ENCODE measurements around the gene SRPK1. TPM values are rescaled to one million over a fixed set of nuclear protein-coding genes. Genes with fewer than 3 reads are reported as not detected.

The SRPK1 gene
- total and polyA plus RNA-seq, 2 of the 8 experiments (the other 6 are each of a cell fraction or from before 2014, with no cell fraction given): 25.7 to 116 TPM

DNA sequence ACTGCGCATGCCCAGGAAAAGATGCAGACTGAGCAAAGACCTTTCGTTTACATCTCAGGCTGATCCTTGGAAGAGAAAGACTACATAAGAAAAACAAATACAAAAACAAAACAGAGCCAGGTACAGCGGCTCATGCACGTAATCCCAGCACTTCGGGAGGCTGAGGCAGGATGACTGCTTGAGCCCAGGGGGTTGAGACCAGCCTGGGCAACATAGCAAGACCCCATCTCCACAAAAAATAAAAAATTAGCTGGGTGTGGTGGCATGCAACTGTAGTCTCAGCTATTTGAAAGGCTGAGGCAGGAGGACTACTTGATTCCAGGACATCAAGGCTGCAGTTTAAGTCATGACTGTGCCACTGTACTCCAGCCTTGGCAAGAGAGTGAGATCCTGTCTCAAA lies 41.7 kb downstream of the SRPK1 start:
- no peak overlapping the region for H3K4me3 ChIP-seq (ENCODE audit: extremely low read depth in 1 of 4, insufficient read depth in 2 of 4, low read depth in 3 of 4, low read length in 4 of 4)

More for the DNA sequence above, 41.7 kb downstream of the SRPK1 start:
- Histone ChIP-seq H3K27me3 (replicated peaks in 1 of 4; ENCODE audit: control insufficient read depth in 3 of 4, extremely low read depth in 1 of 4, insufficient read depth in 3 of 4, low read length in 3 of 4) (no peaks in the 10 kb centered on the region), H2BK5ac (ENCODE audit: low read depth, low read length) (no peak overlapping the region), H3K23me2 (ENCODE audit: low read depth, low read length) (no peaks in the 10 kb centered on the region), H3K56ac (replicated peaks; ENCODE audit: insufficient read length, low read depth, low read length) (no peak overlapping the region), H3K36me3 (ENCODE audit: control insufficient read depth in 2 of 4, insufficient read depth in 4 of 4, low read length in 3 of 4) (peaks cover 3 to 25% (median 16%) of the 10 kb centered on the region in 4 experiments; a peak in 6 of 8 replicates), H4K20me1 (replicated peaks in 1 of 2; ENCODE audit: control insufficient read depth in 1 of 2, insufficient read depth in 2 of 2, low read length in 2 of 2) (no peaks in the 10 kb centered on the region), H3K27ac (ENCODE audit: low read depth, low read length) (no peak overlapping the region), H2AK5ac (ENCODE audit: low read depth, low read length) (no peak overlapping the region), H3K4me1 (replicated peaks in 1 of 4; ENCODE audit: control insufficient read depth in 3 of 4, insufficient read depth in 4 of 4, low read length in 3 of 4) (no peaks in the 10 kb centered on the region), H2BK15ac (ENCODE audit: low read length) (no peak overlapping the region), H4K8ac (ENCODE audit: extremely low read depth, insufficient read depth, low read length) (no peak overlapping the region; the same call in 1 of the 2 replicates), H3K9ac (replicated peaks in 1 of 4; ENCODE audit: extremely low read depth in 1 of 4, low read depth in 3 of 4, low read length in 3 of 4) (no peak overlapping the region), H4K5ac (ENCODE audit: insufficient read length, low read depth, low read length) (no peak overlapping the region), H3K23ac (ENCODE audit: insufficient read length) (no peak overlapping the region), H3K18ac (ENCODE audit: extremely low read depth, low read length) (no peak overlapping the region), H3K4ac (replicated peaks; ENCODE audit: insufficient read length, low read depth, low read length) (no peak overlapping the region), H2BK20ac (ENCODE audit: low read length) (no peak overlapping the region), H3K79me1 (ENCODE audit: low read depth, low read length) (no peaks in the 10 kb centered on the region), H3K14ac (ENCODE audit: insufficient read length) (no peak overlapping the region), H3K9me3 (ENCODE audit: insufficient read depth in 2 of 2, low read depth in 1 of 2, low read length in 1 of 2) (no peaks in the 10 kb centered on the region), H3K4me2 (ENCODE audit: insufficient read depth in 1 of 2, low read depth in 2 of 2, low read length in 2 of 2) (no peak overlapping the region), H2AFZ (ENCODE audit: low read length) (no peak overlapping the region), H3K79me2 (ENCODE audit: control insufficient read depth in 1 of 2, insufficient read depth in 2 of 2, low read length in 2 of 2) (no peaks in the 10 kb centered on the region), H2BK120ac (replicated peaks; ENCODE audit: low read depth, low read length) (no peak overlapping the region), H4K91ac (replicated peaks; ENCODE audit: insufficient read length, low read length) (no peak overlapping the region), H2BK12ac (ENCODE audit: low read depth, low read length) (no peak overlapping the region)
- FAIRE-seq: no peak
- 92% methylated on average over 5 of the region's 5 CpGs; no CpG with 5 or more reads in 1 of the 2 experiments for WGBS, 2 experiments (ENCODE audit: extremely low coverage in 1 of 2, insufficient coverage in 1 of 2, insufficient read length in 1 of 2, insufficient replicate concordance in 2 of 2, low coverage in 1 of 2, low lambda C conversion rate in 2 of 2, missing lambda C conversion rate in 1 of 2)
- DNase-seq (ENCODE audit: low read depth in 1 of 2, low spot score in 2 of 2): no peak
- TF ChIP-seq KDM1A (IDR thresholded peaks at IDR 0.05; ENCODE audit: borderline replicate concordance, low read length) (no peak), JUND (IDR thresholded peaks at IDR 0.05; ENCODE audit: low read length) (no peak)
- TF ChIP-seq, protein P1, sequence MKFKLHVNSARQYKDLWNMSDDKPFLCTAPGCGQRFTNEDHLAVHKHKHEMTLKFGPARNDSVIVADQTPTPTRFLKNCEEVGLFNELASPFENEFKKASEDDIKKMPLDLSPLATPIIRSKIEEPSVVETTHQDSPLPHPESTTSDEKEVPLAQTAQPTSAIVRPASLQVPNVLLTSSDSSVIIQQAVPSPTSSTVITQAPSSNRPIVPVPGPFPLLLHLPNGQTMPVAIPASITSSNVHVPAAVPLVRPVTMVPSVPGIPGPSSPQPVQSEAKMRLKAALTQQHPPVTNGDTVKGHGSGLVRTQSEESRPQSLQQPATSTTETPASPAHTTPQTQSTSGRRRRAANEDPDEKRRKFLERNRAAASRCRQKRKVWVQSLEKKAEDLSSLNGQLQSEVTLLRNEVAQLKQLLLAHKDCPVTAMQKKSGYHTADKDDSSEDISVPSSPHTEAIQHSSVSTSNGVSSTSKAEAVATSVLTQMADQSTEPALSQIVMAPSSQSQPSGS (IDR thresholded peaks at IDR 0.05; ENCODE audit: low read length): no peak
- TF ChIP-seq, protein P2, sequence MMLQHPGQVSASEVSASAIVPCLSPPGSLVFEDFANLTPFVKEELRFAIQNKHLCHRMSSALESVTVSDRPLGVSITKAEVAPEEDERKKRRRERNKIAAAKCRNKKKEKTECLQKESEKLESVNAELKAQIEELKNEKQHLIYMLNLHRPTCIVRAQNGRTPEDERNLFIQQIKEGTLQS (IDR thresholded peaks at IDR 0.05; ENCODE audit: insufficient read depth, low read depth, low read length): no peak
- POLR2A ChIA-PET (ENCODE audit: partially characterized antibody): no interaction called here
- CTCF ChIA-PET (ENCODE audit: partially characterized antibody): interaction anchor here (1.1 kb wide), 1 partner anchor 14 kb away, joined by 3 read pairs; no protein-coding TSS in a partner anchor
